HUES48 (cell line): ENCODE results near the gene KLHDC1.
"Not testable (repeated sequence)": the region's sequence is repeated elsewhere in the genome, so short reads cannot be mapped to it uniquely, and the experiment has no call there.

Source experiments
- H3K27ac ChIP-seq: one replicate; pipeline ENCODE4 v1.7.0; 2013; ENCODE audit warnings: low read depth, low read length, inconsistent platforms
- H3K27me3 ChIP-seq: 2 replicates; pipeline ENCODE4 v1.6.1; 2013; ENCODE audit warnings: mild to moderate bottlenecking, low read length; ENCODE audit not compliant: control insufficient read depth, insufficient read depth
- H3K36me3 ChIP-seq: 2 replicates; pipeline ENCODE4 v1.6.1; 2013; ENCODE audit warnings: low read length; ENCODE audit not compliant: control insufficient read depth, insufficient read depth
- H3K4me1 ChIP-seq: 2 replicates; pipeline ENCODE4 v1.6.1; 2013; ENCODE audit warnings: mild to moderate bottlenecking, low read length; ENCODE audit not compliant: control insufficient read depth, insufficient read depth
- H3K4me3 ChIP-seq: 2 replicates; pipeline ENCODE4 v1.5.1; 2013; ENCODE audit warnings: mild to moderate bottlenecking, low read depth, low read length
- H3K9ac ChIP-seq: 2 replicates; pipeline ENCODE4 v1.6.1; 2013; ENCODE audit warnings: mild to moderate bottlenecking, low read depth, low read length, moderate library complexity
- H3K9me3 ChIP-seq: 2 replicates; pipeline ENCODE4 v1.6.1; 2013; ENCODE audit warnings: low read length; ENCODE audit not compliant: control insufficient read depth, insufficient read depth

KLHDC1 gene

GRCh38 chr14:49687942-49688700, 4.8 kb upstream of the KLHDC1 start, which contains the start of gene POLE2:
Gene POLE2, minus strand, starts transcription at chr14:49688214. Its CDS starts 11 bp downstream, at chr14:49688203.
- peak within 1 kb of the TSS; percentile 81 for H3K27ac ChIP-seq
- H3K36me3 ChIP-seq: peaks cover 8% of the 10 kb centered on the region
- peak within 1 kb of the TSS; percentile 97 for H3K9ac ChIP-seq
- H3K4me1 ChIP-seq: peaks cover 8% of the 10 kb centered on the region; the same call in 1 of the 2 replicates
- H3K4me3 ChIP-seq: peak within 1 kb of the TSS; percentile 84
- peaks cover 22% of the 10 kb centered on the region for H3K27me3 ChIP-seq
- H3K9me3 ChIP-seq: no peaks in the 10 kb centered on the region

- Histone ChIP-seq H3K27ac (no peak overlapping the region), H3K4me1 (peaks cover 8% of the 10 kb centered on the region; the same call in 1 of the 2 replicates), H3K9ac (no peak overlapping the region), H3K27me3 (peaks cover 23% of the 10 kb centered on the region), H3K9me3 (no peaks in the 10 kb centered on the region), H3K36me3 (peaks cover 2% of the 10 kb centered on the region; the same call in 1 of the 2 replicates), H3K4me3 (peak overlapping the region; percentile 84)
These were observed 4.3 kb upstream of the KLHDC1 start for GRCh38 chr14:49688701-49689030.

GRCh38 chr14:49691031-49691430, 1.9 kb upstream of the KLHDC1 start:
- H3K27me3 ChIP-seq: peaks cover 27% of the 10 kb centered on the region
- no peak overlapping the region for H3K27ac ChIP-seq
- H3K9me3 ChIP-seq: no peaks in the 10 kb centered on the region
- H3K9ac ChIP-seq: no peak overlapping the region
- peaks cover 8% of the 10 kb centered on the region; the same call in 1 of the 2 replicates for H3K4me1 ChIP-seq
- H3K36me3 ChIP-seq: no peaks in the 10 kb centered on the region
- 0 out of 2 replicates have a peak overlapping the region, but pooled peaks have one; percentile 75 for H3K4me3 ChIP-seq

GRCh38 chr14:49692193-49692757, 645 bp upstream of the KLHDC1 start:
- Histone ChIP-seq H3K9ac (no peak overlapping the region), H3K27me3 (peaks cover 27% of the 10 kb centered on the region), H3K4me1 (peaks cover 8% of the 10 kb centered on the region; the same call in 1 of the 2 replicates), H3K36me3 (no peaks in the 10 kb centered on the region), H3K9me3 (no peaks in the 10 kb centered on the region), H3K4me3 (peak overlapping the region; percentile 75), H3K27ac (no peak overlapping the region)

- H3K27ac ChIP-seq, H3K36me3 ChIP-seq, H3K9ac ChIP-seq, H3K9me3 ChIP-seq, H3K4me1 ChIP-seq: not testable (repeated sequence)
- Histone ChIP-seq H3K27me3 (peaks cover 27% of the 10 kb centered on the region), H3K4me3 (peak overlapping the region; percentile 75)
These were observed 810 bp downstream of the KLHDC1 start for GRCh38 chr14:49693735-49694124.

- Histone ChIP-seq H3K36me3 (no peaks in the 10 kb centered on the region), H3K27ac (no peak overlapping the region), H3K9me3 (no peaks in the 10 kb centered on the region), H3K9ac (no peak overlapping the region), H3K27me3 (no peaks in the 10 kb centered on the region), H3K4me1 (no peaks in the 10 kb centered on the region), H3K4me3 (no peak overlapping the region)
These were observed 9.8 kb downstream of the KLHDC1 start for GRCh38 chr14:49702725-49703124.

GRCh38 chr14:49703965-49704364, 11.0 kb downstream of the KLHDC1 start:
- H3K4me3 ChIP-seq: no peak overlapping the region
- no peak overlapping the region for H3K27ac ChIP-seq
- no peaks in the 10 kb centered on the region for H3K27me3 ChIP-seq
- H3K9ac ChIP-seq: no peak overlapping the region
- no peaks in the 10 kb centered on the region for H3K9me3 ChIP-seq
- no peaks in the 10 kb centered on the region for H3K4me1 ChIP-seq
- no peaks in the 10 kb centered on the region for H3K36me3 ChIP-seq

- not testable (repeated sequence) for H3K4me1 ChIP-seq, H3K36me3 ChIP-seq, H3K27ac ChIP-seq, H3K9me3 ChIP-seq, H3K27me3 ChIP-seq, H3K4me3 ChIP-seq, H3K9ac ChIP-seq
These were observed 11.6 kb downstream of the KLHDC1 start for GRCh38 chr14:49704471-49704870.

GRCh38 chr14:49710993-49711392, 18.1 kb downstream of the KLHDC1 start:
- not testable (repeated sequence) for H3K9ac ChIP-seq, H3K9me3 ChIP-seq, H3K36me3 ChIP-seq, H3K4me1 ChIP-seq, H3K4me3 ChIP-seq, H3K27me3 ChIP-seq, H3K27ac ChIP-seq

GRCh38 chr14:49720744-49721143, 27.8 kb downstream of the KLHDC1 start:
- Histone ChIP-seq H3K9me3 (no peaks in the 10 kb centered on the region), H3K27ac (no peak overlapping the region), H3K4me1 (peaks cover 3% of the 10 kb centered on the region; the same call in 1 of the 2 replicates), H3K27me3 (no peaks in the 10 kb centered on the region), H3K4me3 (no peak overlapping the region), H3K36me3 (no peaks in the 10 kb centered on the region), H3K9ac (no peak overlapping the region)

- not testable (repeated sequence) for H3K9ac ChIP-seq, H3K4me3 ChIP-seq, H3K27me3 ChIP-seq, H3K9me3 ChIP-seq, H3K36me3 ChIP-seq, H3K4me1 ChIP-seq, H3K27ac ChIP-seq
These were observed 29.0 kb downstream of the KLHDC1 start for GRCh38 chr14:49721733-49722435.
